GM23248 (cell line): ENCODE results near the gene NLRC5. TPM values are rescaled to one million over a fixed set of nuclear protein-coding genes. Genes with fewer than 3 reads are reported as not detected.

Source experiments
- DNase-seq: peaks from one replicate; pipeline ENCODE4 v3.0.0-alpha.2; 2015
- H2AFZ ChIP-seq: fragments of 200-600 bp; sonication (generic); 2 replicates; pipeline ENCODE4 v1.6.1; 2016; ENCODE audit warnings: antibody characterized with exemption
- H3F3A ChIP-seq: fragments of 200-600 bp; sonication (generic); 2 replicates; pipeline ENCODE4 v1.6.1; 2016; ENCODE audit warnings: mild to moderate bottlenecking, antibody characterized with exemption, mixed run types; ENCODE audit not compliant: insufficient read depth
- H3K27ac ChIP-seq: fragments of 200-600 bp; sonication (generic); 2 replicates; pipeline ENCODE4 v1.5.1; 2016; ENCODE audit warnings: mild to moderate bottlenecking
- H3K27me3 ChIP-seq: fragments of 200-600 bp; sonication (generic); replicated peaks from 2 replicates; pipeline ENCODE4 v1.6.1; 2016; ENCODE audit warnings: mild to moderate bottlenecking; ENCODE audit not compliant: insufficient read depth
- H3K36me3 ChIP-seq: fragments of 200-600 bp; sonication (generic); 2 replicates; pipeline ENCODE4 v1.6.1; 2016; ENCODE audit warnings: low read depth, mild to moderate bottlenecking
- H3K4me1 ChIP-seq: fragments of 200-600 bp; sonication (generic); 2 replicates; pipeline ENCODE4 v1.6.1; 2016; ENCODE audit warnings: mild to moderate bottlenecking; ENCODE audit not compliant: insufficient read depth
- H3K4me2 ChIP-seq: fragments of 200-600 bp; sonication (generic); one replicate; pipeline ENCODE4 v1.6.1; 2016; ENCODE audit warnings: mild to moderate bottlenecking; ENCODE audit not compliant: unreplicated experiment
- H3K4me3 ChIP-seq: fragments of 200-600 bp; sonication (generic); 2 replicates; pipeline ENCODE4 v1.5.1; 2016; ENCODE audit warnings: mild to moderate bottlenecking
- H3K79me2 ChIP-seq: fragments of 200-600 bp; sonication (generic); 2 replicates; pipeline ENCODE4 v1.6.1; 2016; ENCODE audit warnings: mild to moderate bottlenecking; ENCODE audit not compliant: insufficient read depth
- H3K9ac ChIP-seq: fragments of 200-600 bp; sonication (generic); 2 replicates; pipeline ENCODE4 v1.6.1; 2016; ENCODE audit warnings: mild to moderate bottlenecking
- H3K9me2 ChIP-seq: fragments of 200-600 bp; sonication (generic); 2 replicates; pipeline ENCODE4 v1.6.1; 2016; ENCODE audit warnings: mixed run types, mild to moderate bottlenecking, moderate library complexity; ENCODE audit not compliant: insufficient read depth
- H3K9me3 ChIP-seq: fragments of 200-600 bp; sonication (generic); one replicate; pipeline ENCODE4 v1.6.1; 2017; ENCODE audit warnings: low read depth
- H4K20me1 ChIP-seq: fragments of 200-600 bp; sonication (generic); 2 replicates; pipeline ENCODE4 v1.6.0; 2016; ENCODE audit not compliant: insufficient read depth
- EZH2 ChIP-seq: fragments of 200-600 bp; sonication (generic); IDR thresholded peaks from 2 replicates; pipeline ENCODE4 v1.6.1; 2018; ENCODE audit warnings: antibody characterized with exemption, mild to moderate bottlenecking; ENCODE audit not compliant: insufficient read depth, poor library complexity, severe bottlenecking
- EZH2phosphoT487 ChIP-seq: fragments of 200-600 bp; sonication (generic); IDR thresholded peaks from 2 replicates; pipeline ENCODE4 v1.6.1; 2018; ENCODE audit warnings: antibody characterized with exemption, moderate library complexity, mild to moderate bottlenecking, low read depth; ENCODE audit not compliant: insufficient read depth
- WGBS, 2 experiments: methylation state at CpG; one replicate each; pipeline ENCODE4 v1.1.6; 2015 to 2017; ENCODE audit warnings: low lambda C conversion rate in 2 of 2, low coverage in 1 of 2; ENCODE audit errors: missing lambda C conversion rate in 2 of 2; 5-methylcytosine and 5-hydroxymethylcytosine counted together
- in situ Hi-C: fragments of 300-500 bp; cut with MboI; formaldehyde crosslinking; loops from 2 replicates; pipeline ENCODE4 v1.15.0; 2020
- polyA plus RNA-seq: library from polyadenylated mRNA; unstranded; fragments of >200 nt; fragmentation: Nextera tagmentation; extraction: Ambion mirVana; gene quantifications from 2 replicates; pipeline ENCODE4 v1.2.1, GENCODE V29; 2016
- total RNA-seq: library from RNA; depleted of rRNA; stranded (reverse); fragments of >200 nt; shearing (Covaris generic); gene quantifications from 2 replicates; pipeline ENCODE4 v1.2.3, GENCODE V29; 2014

Gene NLRC5
- total and polyA plus RNA-seq, 2 experiments from 2014 or later = 10.6 to 17.1 TPM

GRCh38 chr16:56943761-56944375 is 45.5 kb upstream of the NLRC5 start:
- Histone ChIP-seq H3K4me2 (no peak overlapping the region), H4K20me1 (peaks cover 4% of the 10 kb centered on the region; the same call in 1 of the 2 replicates), H3K79me2 (peaks cover 26% of the 10 kb centered on the region), H3K27ac (0 out of 2 replicates have a peak overlapping the region, but pooled peaks have one; percentile 26), H3K36me3 (peaks cover 73% of the 10 kb centered on the region), H3K9me3 (no peaks in the 10 kb centered on the region), H3K4me1 (no peaks in the 10 kb centered on the region), H3F3A (peaks cover 95% of the 10 kb centered on the region), H3K27me3 (no peaks in the 10 kb centered on the region), H3K9me2 (no peaks in the 10 kb centered on the region), H2AFZ (no peak overlapping the region), H3K9ac (no peak overlapping the region), H3K4me3 (no peak overlapping the region)
- 88% methylated on average over 6 of the region's 6 CpGs for WGBS, 2 experiments
- no peak for DNase-seq
- in situ Hi-C loops = no loop called here
- no peak for TF ChIP-seq EZH2
- no peak for TF ChIP-seq EZH2phosphoT487

GRCh38 chr16:56944954-56945839 is 44.2 kb upstream of the NLRC5 start:
- no peak overlapping the region for H3K4me2 ChIP-seq
- in situ Hi-C loops = no loop called here
- H2AFZ ChIP-seq = no peak overlapping the region
- H3K4me3 ChIP-seq = no peak overlapping the region
- WGBS, 2 experiments = 22 to 40% methylated on average over 2 of the region's 2 CpGs
- no peak overlapping the region for H3K9ac ChIP-seq
- no peaks in the 10 kb centered on the region for H3K9me2 ChIP-seq
- peaks cover 12% of the 10 kb centered on the region for H3K79me2 ChIP-seq
- no peak for DNase-seq
- peak overlapping the region; percentile 26; the same call in 1 of the 2 replicates for H3K27ac ChIP-seq
- H3K4me1 ChIP-seq = no peaks in the 10 kb centered on the region
- peaks cover 93% of the 10 kb centered on the region for H3F3A ChIP-seq
- H3K27me3 ChIP-seq = no peaks in the 10 kb centered on the region
- TF ChIP-seq EZH2phosphoT487 = no peak
- H3K9me3 ChIP-seq = no peaks in the 10 kb centered on the region
- H3K36me3 ChIP-seq = peaks cover 60% of the 10 kb centered on the region
- peaks cover 4% of the 10 kb centered on the region; the same call in 1 of the 2 replicates for H4K20me1 ChIP-seq

- no peaks in the 10 kb centered on the region for H3K4me1 ChIP-seq
- WGBS, 2 experiments = 84% methylated on average over 12 of the region's 12 CpGs
- no peaks in the 10 kb centered on the region for H3K9me3 ChIP-seq
- in situ Hi-C loops = no loop called here
- no peak overlapping the region for H2AFZ ChIP-seq
- peaks cover 4% of the 10 kb centered on the region for H3K79me2 ChIP-seq
- H3K4me3 ChIP-seq = no peak overlapping the region
- no peak overlapping the region for H3K9ac ChIP-seq
- no peak overlapping the region for H3K4me2 ChIP-seq
- no peak for DNase-seq
- H3F3A ChIP-seq = peaks cover 90% of the 10 kb centered on the region
- no peak for TF ChIP-seq EZH2phosphoT487
- no peak for TF ChIP-seq EZH2
- H3K9me2 ChIP-seq = no peaks in the 10 kb centered on the region
- no peaks in the 10 kb centered on the region for H3K27me3 ChIP-seq
- H3K27ac ChIP-seq = 0 out of 2 replicates have a peak overlapping the region, but pooled peaks have one; percentile 2
- H3K36me3 ChIP-seq = peaks cover 52% of the 10 kb centered on the region
- H4K20me1 ChIP-seq = peaks cover 4% of the 10 kb centered on the region; the same call in 1 of the 2 replicates
Observed at GRCh38 chr16:56945847-56946527, 43.4 kb upstream of the NLRC5 start.

GRCh38 chr16:56946767-56947603 is 42.4 kb upstream of the NLRC5 start:
- Histone ChIP-seq H3K9me2 (no peaks in the 10 kb centered on the region), H3K4me3 (no peak overlapping the region), H3K4me2 (no peak overlapping the region), H3K9me3 (no peaks in the 10 kb centered on the region), H3K36me3 (peaks cover 42% of the 10 kb centered on the region), H3K4me1 (no peaks in the 10 kb centered on the region), H3F3A (peaks cover 80% of the 10 kb centered on the region), H4K20me1 (peaks cover 4% of the 10 kb centered on the region; the same call in 1 of the 2 replicates), H3K27ac (0 out of 2 replicates have a peak overlapping the region, but pooled peaks have one; percentile 2), H3K9ac (no peak overlapping the region), H3K27me3 (no peaks in the 10 kb centered on the region), H2AFZ (no peak overlapping the region), H3K79me2 (no peaks in the 10 kb centered on the region)
- TF ChIP-seq EZH2 (no peak), EZH2phosphoT487 (no peak)
- no peak for DNase-seq
- in situ Hi-C loops = no loop called here
- 86 to 89% methylated on average over 10 of the region's 10 CpGs for WGBS, 2 experiments
